Esophagus (tissue), 2 donors: Measurements from ENCODE around the gene BEX4. TPM values are rescaled to one million over a fixed set of nuclear protein-coding genes. Genes with fewer than 3 reads are reported as not detected.
A peak's percentile ranks its signal among the peaks of the same experiment; 100 is the strongest.
"Not testable (repeated sequence)": the region's sequence is repeated elsewhere in the genome, so short reads cannot be mapped to it uniquely, and the experiment has no call there.

Experiments used
- H3K27ac ChIP-seq, 2 donors: one replicate each; pipeline ENCODE4 v1.5.1; 2013; ENCODE audit warnings: low read depth in 2 of 2, mild to moderate bottlenecking in 2 of 2, inconsistent platforms in 1 of 2, low read length in 1 of 2, moderate library complexity in 1 of 2
- H3K27me3 ChIP-seq, 2 donors: one replicate each; pipeline ENCODE4 v1.6.1; 2013; ENCODE audit warnings: low read length in 2 of 2, control low read depth in 1 of 2, mild to moderate bottlenecking in 1 of 2; ENCODE audit not compliant: insufficient read depth in 2 of 2, control insufficient read depth in 1 of 2
- H3K36me3 ChIP-seq, 2 donors: one replicate each; pipeline ENCODE4 v1.6.1; 2013; ENCODE audit warnings: low read length in 1 of 2; ENCODE audit not compliant: control insufficient read depth in 2 of 2, insufficient read depth in 2 of 2
- H3K4me1 ChIP-seq, 2 donors: one replicate each; pipeline ENCODE4 v1.6.1; 2013; ENCODE audit warnings: low read length in 1 of 2; ENCODE audit not compliant: control insufficient read depth in 2 of 2, insufficient read depth in 2 of 2
- H3K4me3 ChIP-seq, 2 donors: one replicate each; pipeline ENCODE4 v1.5.1; 2013; ENCODE audit warnings: low read length in 2 of 2, mild to moderate bottlenecking in 2 of 2, low read depth in 1 of 2, moderate library complexity in 1 of 2
- H3K9me3 ChIP-seq, 2 donors: one replicate each; pipeline ENCODE4 v1.6.1; 2013; ENCODE audit warnings: mild to moderate bottlenecking in 2 of 2, low read depth in 1 of 2, low read length in 1 of 2, moderate library complexity in 1 of 2; ENCODE audit not compliant: control insufficient read depth in 2 of 2, insufficient read depth in 1 of 2
- WGBS, 2 donors: extraction: QIAGEN DNeasy Blood & Tissue Kit; methylation state at CpG; one replicate each; pipeline ENCODE4 v1.1.7; 2013; 5-methylcytosine and 5-hydroxymethylcytosine counted together
- polyA plus RNA-seq, 2 donors: library from polyadenylated mRNA; stranded (reverse); fragments of 200-250 nt; gene quantifications; one replicate each; pipeline ENCODE4 v1.2.3, GENCODE V29; 2013
- donor health status: healthy with polysubstance abuse.
- donor health status: Bipolar disorder and iron deficiency.

The BEX4 gene
- polyA plus RNA-seq, 2 donors: 41.4 to 56.0 TPM

GRCh38 chrX:103198668-103199067, 16.2 kb upstream of the BEX4 start:
- H3K9me3 ChIP-seq, H3K4me3 ChIP-seq, H3K4me1 ChIP-seq, H3K27ac ChIP-seq, H3K36me3 ChIP-seq, H3K27me3 ChIP-seq: not testable (repeated sequence)
- WGBS, 2 donors: 96% methylated on average over 4 of the region's 4 CpGs

DNA sequence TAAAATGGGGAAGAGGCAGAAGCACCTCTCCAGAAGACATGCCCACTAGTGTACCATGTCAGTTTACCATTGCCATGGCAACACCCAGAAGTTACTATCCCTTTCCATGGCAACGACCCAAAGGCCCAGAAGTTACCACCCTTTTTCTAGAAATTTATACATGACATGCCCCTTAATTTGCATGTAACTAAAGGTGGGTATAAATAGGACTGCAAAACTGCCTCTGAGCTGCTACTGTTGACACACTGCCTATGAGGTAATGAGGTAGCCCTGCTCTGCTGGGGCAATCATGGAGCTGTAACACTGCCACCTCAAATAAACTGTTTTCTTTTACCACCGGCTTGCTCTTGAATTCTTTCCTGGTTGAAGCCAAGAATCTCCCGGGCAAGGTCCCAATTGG, 13.9 kb upstream of the BEX4 start:
- Histone ChIP-seq H3K9me3 (no peaks in the 10 kb centered on the region), H3K27ac (no peak overlapping the region), H3K4me1 (no peaks in the 10 kb centered on the region), H3K4me3 (no peak overlapping the region), H3K36me3 (no peaks in the 10 kb centered on the region), H3K27me3 (peaks cover 0 to 7% of the 10 kb centered on the region in 2 donors)
- WGBS, 2 donors: 54 to 55% methylated on average over 3 of the region's 3 CpGs

- Histone ChIP-seq H3K4me3 (no peak overlapping the region), H3K27ac (no peak overlapping the region), H3K27me3 (no peaks in the 10 kb centered on the region), H3K9me3 (no peaks in the 10 kb centered on the region), H3K36me3 (no peaks in the 10 kb centered on the region), H3K4me1 (no peaks in the 10 kb centered on the region)
- 75 to 82% methylated on average over 5 of the region's 5 CpGs for WGBS, 2 donors
These were observed 4.9 kb upstream of the BEX4 start for GRCh38 chrX:103210056-103210455.

DNA sequence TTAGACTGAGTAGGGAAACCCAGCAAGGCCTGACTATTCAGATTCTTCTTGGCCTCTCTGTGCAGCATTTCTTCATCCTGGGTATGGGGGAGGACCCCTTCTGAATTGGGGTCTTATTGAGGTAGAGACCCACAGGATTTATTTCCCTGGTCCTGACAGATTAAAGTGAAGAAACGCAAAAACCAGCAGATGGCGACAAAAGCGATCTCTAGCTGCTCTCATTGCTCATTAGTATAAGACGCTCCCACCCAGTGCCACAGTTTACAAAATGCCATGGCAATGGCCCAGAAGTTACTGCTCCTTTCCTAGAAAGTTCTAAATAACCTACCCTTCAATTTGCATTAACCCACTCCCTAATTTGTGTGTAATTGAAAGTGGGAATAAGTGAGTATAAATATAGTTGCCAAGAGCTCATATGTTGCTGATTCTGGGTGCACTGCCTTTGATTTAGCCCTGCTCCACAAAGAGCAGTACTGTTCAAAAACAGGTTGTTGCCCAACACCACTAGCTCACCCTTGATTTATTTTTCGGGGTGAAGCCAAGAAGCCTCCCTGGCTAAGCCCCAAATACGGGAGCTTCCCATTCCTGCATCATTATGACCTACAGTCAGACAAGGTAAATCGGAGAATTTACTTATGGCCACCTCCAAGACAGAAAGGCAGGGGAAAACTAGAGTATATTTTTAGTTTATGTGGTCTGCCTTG, 3.7 kb upstream of the BEX4 start:
- no peaks in the 10 kb centered on the region for H3K9me3 ChIP-seq

DNA sequence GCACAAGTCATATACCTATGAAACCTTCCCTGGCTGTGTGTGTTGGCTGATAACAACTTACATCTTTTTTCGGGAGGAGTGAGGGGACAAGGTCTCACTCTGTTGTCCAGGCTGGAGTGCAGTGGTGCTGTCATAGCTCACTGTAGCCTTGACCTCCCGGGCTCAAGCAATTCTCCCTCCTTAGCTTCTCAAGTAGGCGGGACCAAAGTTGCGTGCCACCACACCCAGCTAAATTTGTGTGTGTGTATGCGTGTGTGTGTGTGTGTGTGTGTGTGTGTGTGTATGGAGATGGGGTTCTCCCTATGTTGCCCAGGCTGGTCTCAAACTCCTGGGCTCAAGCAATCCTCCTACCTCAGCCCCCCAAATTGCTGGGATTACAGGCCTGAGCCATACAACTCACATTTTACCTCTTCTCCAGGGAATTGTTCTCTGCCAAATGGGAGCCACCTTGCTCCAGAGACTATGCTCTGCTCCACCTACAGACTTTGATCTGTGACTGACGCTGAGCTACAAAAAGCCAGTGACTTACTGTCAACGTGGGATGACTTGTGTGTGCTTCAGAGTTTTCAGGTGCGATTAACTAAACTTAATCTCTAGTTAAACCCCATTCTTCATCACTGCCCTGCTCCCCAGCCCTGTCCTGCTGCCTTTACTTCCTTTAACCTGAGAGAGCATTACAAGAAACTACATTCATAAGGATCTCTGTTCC, 2.0 kb upstream of the BEX4 start:
- peaks cover 0 to 2% of the 10 kb centered on the region in 2 donors for H3K4me1 ChIP-seq
- no peaks in the 10 kb centered on the region for H3K27me3 ChIP-seq
- no peak overlapping the region for H3K27ac ChIP-seq
- WGBS, 2 donors: 68 to 69% methylated on average over 8 of the region's 8 CpGs
- H3K4me3 ChIP-seq: no peak overlapping the region
- H3K36me3 ChIP-seq: no peaks in the 10 kb centered on the region
- no peaks in the 10 kb centered on the region for H3K9me3 ChIP-seq

More for the DNA sequence above, 3.7 kb upstream of the BEX4 start:
- 23 to 27% methylated on average over 7 of the region's 7 CpGs for WGBS, 2 donors
- Histone ChIP-seq H3K27ac (no peak overlapping the region), H3K4me1 (peaks cover 0 to 2% of the 10 kb centered on the region in 2 donors), H3K4me3 (no peak overlapping the region), H3K36me3 (no peaks in the 10 kb centered on the region), H3K27me3 (no peaks in the 10 kb centered on the region)

- WGBS, 2 donors: 4 to 29% methylated on average over 18 to 37 of the region's 39 CpGs
These were observed 600 bp downstream of the BEX4 start for GRCh38 chrX:103215425-103215991.

DNA sequence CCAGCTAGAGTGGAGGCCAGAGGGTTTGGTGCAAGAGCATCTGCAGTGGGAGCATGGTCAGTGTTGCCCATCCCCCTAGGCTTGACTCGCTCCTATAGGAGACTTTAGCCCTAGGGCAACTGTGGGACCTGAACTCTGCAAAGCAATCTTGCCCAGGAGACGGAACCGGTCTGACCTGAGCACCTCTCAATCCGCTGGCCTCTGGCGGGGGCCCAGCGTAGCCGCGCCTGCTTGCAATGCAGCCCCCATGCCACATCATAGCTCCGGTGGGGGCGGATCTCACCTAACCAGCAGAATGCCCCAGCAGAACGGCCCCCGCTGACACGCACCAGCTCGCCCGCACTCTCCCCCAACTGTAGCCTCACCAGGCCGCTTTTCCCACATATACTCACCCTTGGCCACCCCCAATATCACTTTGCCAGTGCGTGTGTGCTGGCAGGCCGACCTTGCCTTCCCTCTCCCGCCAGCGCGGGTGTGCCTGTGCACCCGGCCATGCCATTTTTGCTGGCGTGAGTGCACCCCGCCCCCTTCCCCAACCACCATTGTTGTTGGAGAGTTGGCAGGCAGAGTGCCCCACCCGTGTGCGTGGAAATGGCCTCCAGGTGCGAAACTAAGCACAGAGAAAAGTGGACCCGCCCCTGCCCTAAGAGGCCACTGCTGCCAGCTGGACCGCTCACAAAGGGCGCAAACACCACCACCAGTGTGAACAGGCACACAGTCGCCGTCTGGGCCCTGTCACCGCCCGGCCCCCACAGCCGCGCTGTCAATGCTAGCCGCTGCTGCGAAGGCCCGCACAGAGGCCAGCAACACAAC, 5.8 kb downstream of the BEX4 start:
- Histone ChIP-seq H3K4me1 (peaks cover 2 to 3% of the 10 kb centered on the region in 2 donors), H3K4me3 (no peak overlapping the region), H3K9me3 (no peaks in the 10 kb centered on the region), H3K36me3 (no peaks in the 10 kb centered on the region), H3K27me3 (no peaks in the 10 kb centered on the region), H3K27ac (no peak overlapping the region)
- WGBS, 2 donors: 36 to 44% methylated on average over 39 of the region's 39 CpGs

More at GRCh38 chrX:103215425-103215991, 600 bp downstream of the BEX4 start:
- Histone ChIP-seq H3K4me3 (peak overlapping the region; percentile 55 to 82), H3K9me3 (no peaks in the 10 kb centered on the region), H3K4me1 (peaks cover 0 to 2% of the 10 kb centered on the region in 2 donors), H3K27me3 (no peaks in the 10 kb centered on the region), H3K36me3 (no peaks in the 10 kb centered on the region), H3K27ac (peak overlapping the region; percentile 64 to 76)

GRCh38 chrX:103225918-103226317, 11.0 kb downstream of the BEX4 start:
- not testable (repeated sequence) for H3K27ac ChIP-seq, H3K4me1 ChIP-seq, H3K4me3 ChIP-seq, H3K27me3 ChIP-seq, H3K9me3 ChIP-seq, H3K36me3 ChIP-seq
- WGBS, 2 donors: 84 to 96% methylated on average over 4 of the region's 4 CpGs

- no peak overlapping the region for H3K27ac ChIP-seq
- peaks cover 0 to 4% of the 10 kb centered on the region in 2 donors for H3K27me3 ChIP-seq
- H3K9me3 ChIP-seq: no peaks in the 10 kb centered on the region
- no peaks in the 10 kb centered on the region for H3K4me1 ChIP-seq
- H3K4me3 ChIP-seq: no peak overlapping the region
- 69 to 88% methylated on average over 2 of the region's 2 CpGs for WGBS, 2 donors
- no peaks in the 10 kb centered on the region for H3K36me3 ChIP-seq
These were observed 18.4 kb downstream of the BEX4 start for GRCh38 chrX:103233263-103233662.
